PC-9 (cell line): ENCODE results near the gene MIP. TPM values are rescaled to one million over a fixed set of nuclear protein-coding genes. Genes with fewer than 3 reads are reported as not detected.

ENCODE experiments used
- BruUV-seq: library from RNA; stranded (reverse); fragments of 400-500 nt; replicated peaks from 2 replicates; lab custom pipeline; 2021; lab: Mats Ljungman, UMichigan
- CTCF ChIA-PET: fragments of 300-600 bp; sonication (Branson Sonifier 250); formaldehyde crosslinking; loops from one replicate; lab custom pipeline; 2022; ENCODE audit warnings: antibody characterized with exemption; lab: Charles Lee
- POLR2A ChIA-PET: fragments of 300-600 bp; sonication (Branson Sonifier 250); formaldehyde crosslinking; loops from one replicate; lab custom pipeline; 2022; ENCODE audit warnings: antibody characterized with exemption; ENCODE audit not compliant: unreplicated experiment; lab: Charles Lee
- DNase-seq, 2 experiments: peaks; one replicate each; pipeline versions ENCODE4 v3.0.0 to v3.0.0-alpha.2; 2015 to 2022; ENCODE audit warnings: mixed read lengths in 1 of 2
- H2AFZ ChIP-seq: fragments of 200-600 bp; sonication (generic); 2 replicates; pipeline ENCODE4 v1.8.1; 2017; ENCODE audit warnings: antibody characterized with exemption
- H3F3A ChIP-seq: fragments of 200-600 bp; sonication (generic); 2 replicates; pipeline ENCODE4 v1.8.1; 2017; ENCODE audit warnings: antibody characterized with exemption, mild to moderate bottlenecking, low read depth; ENCODE audit not compliant: insufficient read depth
- H3K27ac ChIP-seq: fragments of 200-600 bp; sonication (generic); 2 replicates; pipeline ENCODE4 v1.6.1; 2016; ENCODE audit warnings: mixed run types
- H3K27me3 ChIP-seq: fragments of 200-600 bp; sonication (generic); 2 replicates; pipeline ENCODE4 v1.6.1; 2016; ENCODE audit warnings: low read depth, mixed run types; ENCODE audit not compliant: insufficient read depth
- H3K36me3 ChIP-seq: fragments of 200-600 bp; sonication (generic); 2 replicates; pipeline ENCODE4 v1.6.1; 2016; ENCODE audit warnings: low read depth, mixed run types
- H3K4me1 ChIP-seq: fragments of 200-600 bp; sonication (generic); replicated peaks from 2 replicates; pipeline ENCODE4 v1.6.1; 2016; ENCODE audit warnings: mixed run types; ENCODE audit not compliant: insufficient read depth
- H3K4me2 ChIP-seq: fragments of 200-600 bp; sonication (generic); 2 replicates; pipeline ENCODE4 v1.6.1; 2017; ENCODE audit warnings: mixed run types
- H3K4me3 ChIP-seq: fragments of 200-600 bp; sonication (generic); 2 replicates; pipeline ENCODE4 v1.6.1; 2016; ENCODE audit warnings: mixed run types
- H3K79me2 ChIP-seq: fragments of 200-600 bp; sonication (generic); 2 replicates; pipeline ENCODE4 v1.6.1; 2017; ENCODE audit warnings: low read depth, mixed run types
- H3K9me2 ChIP-seq: fragments of 200-600 bp; sonication (generic); 2 replicates; pipeline ENCODE4 v1.8.1; 2017; ENCODE audit warnings: mild to moderate bottlenecking; ENCODE audit not compliant: insufficient read depth
- H3K9me3 ChIP-seq: fragments of 200-600 bp; sonication (generic); 2 replicates; pipeline ENCODE4 v1.8.1; 2016; ENCODE audit warnings: low read depth; ENCODE audit not compliant: insufficient read depth
- H4K20me1 ChIP-seq: fragments of 200-600 bp; sonication (generic); 2 replicates; pipeline ENCODE4 v1.8.1; 2017; ENCODE audit not compliant: insufficient read depth
- CTCF ChIP-seq: fragments of 200-600 bp; sonication (generic); conservative IDR thresholded peaks from 2 replicates; pipeline ENCODE4 v1.6.1; 2017; ENCODE audit warnings: mixed run types, antibody characterized with exemption, mild to moderate bottlenecking, moderate library complexity
- EZH2 ChIP-seq: fragments of 200-600 bp; sonication (generic); IDR thresholded peaks from 2 replicates; pipeline ENCODE4 v1.8.0; 2017; ENCODE audit warnings: antibody characterized with exemption, low read depth
- intact Hi-C: fragments of 100-400 bp; cut with micrococcal nuclease; formaldehyde crosslinking; loops from one replicate; pipeline ENCODE4 v1.10.0; 2022; ENCODE audit not compliant: unreplicated experiment
- total RNA-seq: library from RNA; stranded (reverse); gene quantifications from 2 replicates; pipeline ENCODE4 v1.2.3, GENCODE V29; 2021

The MIP gene
- total RNA-seq, 1 experiment from 2014 or later, result not detected

- TF ChIP-seq CTCF (no peak), EZH2 (no peak)
- H3K27ac ChIP-seq, result no peak overlapping the region
- ChIA-PET POLR2A (no interaction called here), CTCF (no interaction called here)
- no peak overlapping the region for H3K4me3 ChIP-seq
- H4K20me1 ChIP-seq, result no peaks in the 10 kb centered on the region
- no peaks in the 10 kb centered on the region for H3K9me2 ChIP-seq
- BruUV-seq, result no TSS peak
- H3K79me2 ChIP-seq, result peaks cover 16% of the 10 kb centered on the region
- H3K4me2 ChIP-seq, result no peak overlapping the region
- intact Hi-C loops, result no loop called here
- H3K27me3 ChIP-seq, result no peaks in the 10 kb centered on the region
- H3K36me3 ChIP-seq, result no peaks in the 10 kb centered on the region
- H2AFZ ChIP-seq, result no peak overlapping the region
- H3F3A ChIP-seq, result peaks cover 10% of the 10 kb centered on the region; the same call in 1 of the 2 replicates
- peaks cover 4% of the 10 kb centered on the region; the same call in 1 of the 2 replicates for H3K4me1 ChIP-seq
- DNase-seq, result no peak
- no peaks in the 10 kb centered on the region for H3K9me3 ChIP-seq
Observed at GRCh38 chr12:56474389-56474788, 19.9 kb upstream of the MIP start.

- POLR2A ChIA-PET, result interaction anchor here (0.7 kb wide), 1 partner anchor 342 kb away, joined by 3 read pairs; no protein-coding TSS in a partner anchor
- no peak for DNase-seq
- CTCF ChIA-PET, result interaction anchor here (0.7 kb wide), 1 partner anchor 22 kb away, joined by 4 read pairs; no protein-coding TSS in a partner anchor
- Histone ChIP-seq H3K4me1 (peaks cover 7% of the 10 kb centered on the region; the same call in 1 of the 2 replicates), H3K36me3 (no peaks in the 10 kb centered on the region), H3K4me3 (peak overlapping the region; percentile 99), H3K9me2 (no peaks in the 10 kb centered on the region), H3K27me3 (no peaks in the 10 kb centered on the region), H3K79me2 (peaks cover 25% of the 10 kb centered on the region), H2AFZ (peak overlapping the region; percentile 100), H3K27ac (peak overlapping the region; percentile 74), H3K9me3 (no peaks in the 10 kb centered on the region), H4K20me1 (no peaks in the 10 kb centered on the region), H3F3A (peaks cover 20% of the 10 kb centered on the region), H3K4me2 (peak overlapping the region; percentile 91)
- intact Hi-C loops, result no loop called here
- TF ChIP-seq EZH2, result no peak
- TF ChIP-seq CTCF, result no peak
- BruUV-seq, result TSS peak; percentile 51
Observed at GRCh38 chr12:56469007-56469930, 14.8 kb upstream of the MIP start.

DNA sequence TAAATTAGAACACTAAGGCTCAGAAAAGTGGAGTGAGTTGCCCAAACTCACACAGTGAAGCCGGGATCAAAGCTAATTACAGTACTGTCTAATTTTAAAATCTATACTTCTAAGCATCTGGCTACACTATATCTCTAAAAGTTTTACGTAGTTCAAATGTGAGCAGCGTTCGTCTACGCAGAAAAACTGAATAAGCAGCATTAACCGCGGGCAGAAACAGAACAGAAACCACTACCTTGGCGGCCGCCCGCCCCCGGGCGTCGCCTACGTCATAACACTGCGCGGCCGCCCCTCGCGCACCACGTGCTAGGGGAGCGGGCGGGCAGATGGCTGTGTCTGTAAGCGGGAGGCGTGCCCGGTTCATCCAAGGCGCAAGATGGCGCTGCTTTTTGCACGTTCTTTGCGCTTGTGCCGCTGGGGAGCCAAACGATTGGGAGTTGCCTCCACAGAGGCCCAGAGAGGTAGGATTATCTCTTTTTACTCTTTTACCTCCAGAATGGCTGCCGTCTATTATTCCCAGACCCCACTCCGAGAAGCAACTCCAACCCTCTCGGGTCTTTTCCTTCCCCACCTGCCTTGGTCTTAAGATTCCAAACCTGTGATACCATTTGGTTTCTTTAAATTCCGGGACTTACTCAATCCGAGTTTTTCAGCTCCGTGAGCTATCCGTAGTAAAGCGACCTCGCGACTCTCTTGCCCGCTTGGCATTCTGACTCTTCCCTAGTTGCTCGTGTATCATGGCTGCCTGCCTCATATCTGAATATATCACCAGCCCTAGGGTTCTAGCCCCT is 14.0 kb upstream of the MIP start, which contains the start of gene SPRYD4:
TSS of gene SPRYD4 (plus strand) at position 363 of the 791 bp plus-strand sequence. CDS start at position 377, 14 bp downstream.
- no peaks in the 10 kb centered on the region for H3K9me2 ChIP-seq
- CTCF ChIA-PET, result interaction anchor here (0.6 kb wide), 1 partner anchor 19 kb away, joined by 4 read pairs; the partner anchor contains the start of gene TIMELESS

More for the DNA sequence above, 14.0 kb upstream of the MIP start, which contains the start of gene SPRYD4:
- intact Hi-C loops, result no loop called here
- Histone ChIP-seq H3K79me2 (peaks cover 25% of the 10 kb centered on the region), H3K27ac (peak within 1 kb of the TSS; percentile 74), H2AFZ (peak within 1 kb of the TSS; percentile 100), H3K4me1 (peaks cover 7% of the 10 kb centered on the region; the same call in 1 of the 2 replicates), H3K36me3 (no peaks in the 10 kb centered on the region), H3K4me2 (peak within 1 kb of the TSS; percentile 91), H3K9me3 (no peaks in the 10 kb centered on the region), H3F3A (peaks cover 20% of the 10 kb centered on the region), H3K27me3 (no peaks in the 10 kb centered on the region), H4K20me1 (no peaks in the 10 kb centered on the region), H3K4me3 (peak within 1 kb of the TSS; percentile 99)
- BruUV-seq, result no TSS peak
- TF ChIP-seq CTCF (peak; percentile 41; the same call in 1 of the 2 replicates), EZH2 (no peak)
- POLR2A ChIA-PET, result interaction anchor here (0.7 kb wide), 1 partner anchor 341 kb away, joined by 3 read pairs; no protein-coding TSS in a partner anchor
- peak; percentile 79 to 88 for DNase-seq
